ENCODE data around the gene ZC2HC1C. TPM values are rescaled to one million over a fixed set of nuclear protein-coding genes. Genes with fewer than 3 reads are reported as not detected.

ZC2HC1C gene
- total RNA-seq, 4 donors from 2014 or later, result 0.76 to 8.7 (median 3.8) TPM

GRCh38 chr14:75088566-75089373 lies 19.3 kb downstream of the ZC2HC1C start:
- TF ChIP-seq CTCF (IDR thresholded peaks at IDR 0.05) (peak in 1 of 3 donors; percentile 37), POLR2A (IDR thresholded peaks at IDR 0.05) (no peak)
- WGBS, 2 donors, result 67 to 80% methylated on average over 7 of the region's 7 CpGs
- intact Hi-C loops (cut with DNase I; ENCODE audit: low total_unique reads), result loop anchor here (10.0 kb wide), 1 partner anchor 174 kb away; no protein-coding TSS in a partner anchor
- DNase-seq (ENCODE audit: low spot score in 2 of 2), result peak in 1 of 2 donors; percentile 49
- H3K4me3 ChIP-seq (ENCODE audit: low read depth, poor library complexity, severe bottlenecking), result no peak overlapping the region

- H3K4me3 ChIP-seq (ENCODE audit: low read depth, poor library complexity, severe bottlenecking), result no peak overlapping the region
- 94 to 95% methylated on average over 3 of the region's 3 CpGs for WGBS, 2 donors
- no peak for DNase-seq (ENCODE audit: low spot score in 2 of 2)
- intact Hi-C loops (cut with DNase I; ENCODE audit: low total_unique reads), result no loop called here
- TF ChIP-seq POLR2A (IDR thresholded peaks at IDR 0.05) (no peak), CTCF (IDR thresholded peaks at IDR 0.05) (no peak)
Observed at GRCh38 chr14:75090353-75090752, 20.9 kb downstream of the ZC2HC1C start.

GRCh38 chr14:75091251-75091650 lies 21.8 kb downstream of the ZC2HC1C start:
- no peak for DNase-seq (ENCODE audit: low spot score in 2 of 2)
- intact Hi-C loops (cut with DNase I; ENCODE audit: low total_unique reads), result no loop called here
- TF ChIP-seq POLR2A (IDR thresholded peaks at IDR 0.05), result no peak
- TF ChIP-seq CTCF (IDR thresholded peaks at IDR 0.05), result no peak
- H3K4me3 ChIP-seq (ENCODE audit: low read depth, poor library complexity, severe bottlenecking), result no peak overlapping the region
- WGBS, 2 donors, result 91% methylated on average over 8 of the region's 8 CpGs

GRCh38 chr14:75092698-75093097 lies 23.3 kb downstream of the ZC2HC1C start:
- TF ChIP-seq CTCF (IDR thresholded peaks at IDR 0.05), result no peak
- TF ChIP-seq POLR2A (IDR thresholded peaks at IDR 0.05), result no peak
- no peak overlapping the region for H3K4me3 ChIP-seq (ENCODE audit: low read depth, poor library complexity, severe bottlenecking)
- 85 to 93% methylated on average over 2 of the region's 2 CpGs for WGBS, 2 donors
- no peak for DNase-seq (ENCODE audit: low spot score in 2 of 2)
- intact Hi-C loops (cut with DNase I; ENCODE audit: low total_unique reads), result no loop called here

- TF ChIP-seq CTCF (IDR thresholded peaks at IDR 0.05), result no peak
- no peak for TF ChIP-seq POLR2A (IDR thresholded peaks at IDR 0.05)
- intact Hi-C loops (cut with DNase I; ENCODE audit: low total_unique reads), result no loop called here
- WGBS, 2 donors, result 85 to 87% methylated on average over 3 of the region's 3 CpGs
- no peak for DNase-seq (ENCODE audit: low spot score in 2 of 2)
- no peak overlapping the region for H3K4me3 ChIP-seq (ENCODE audit: low read depth, poor library complexity, severe bottlenecking)
Observed at GRCh38 chr14:75094896-75095295, 25.5 kb downstream of the ZC2HC1C start.
